ENCODE measurements around the gene KYNU.

The KYNU gene

DNA sequence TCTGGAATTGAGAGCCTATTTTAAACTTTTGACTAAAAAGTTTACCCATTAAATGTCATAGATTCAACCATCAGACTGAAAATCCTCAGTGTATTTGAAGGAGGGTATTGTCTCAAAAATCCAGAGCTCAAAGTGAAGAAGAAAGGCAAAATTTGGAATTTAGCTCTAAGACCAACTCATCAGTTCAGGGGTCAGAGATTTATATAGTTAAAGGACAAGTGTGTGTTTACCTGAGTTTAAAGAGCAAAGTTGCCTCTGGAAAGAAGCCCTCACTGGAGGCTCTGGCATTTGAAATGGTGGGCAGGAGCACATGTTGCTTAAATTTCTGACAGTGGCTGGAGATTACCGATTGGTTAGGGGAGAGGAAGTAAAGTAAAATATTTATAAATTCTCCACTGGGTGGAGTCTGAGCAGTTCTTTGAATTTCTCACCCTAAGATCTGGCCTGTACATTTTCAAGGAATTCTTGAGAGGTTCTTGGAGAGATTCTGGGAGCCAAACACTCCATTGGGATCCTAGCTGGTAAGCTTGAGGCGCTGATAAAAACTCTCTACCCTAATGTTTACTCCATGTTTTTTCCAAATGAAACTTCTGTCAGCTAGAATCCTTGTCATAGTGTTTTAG is at the start of gene KYNU:
TSS of gene KYNU (plus strand) at position 449 of the 623 bp plus-strand sequence. CDS start 7,704 bp downstream, outside the sequence.
- Histone ChIP-seq H3K27ac (ENCODE audit: poor library complexity, severe bottlenecking) (no peak within 1 kb of the TSS), H3K4me3 (ENCODE audit: severe bottlenecking) (no peak within 1 kb of the TSS), H3K36me3 (ENCODE audit: low read depth) (no peaks in the 10 kb centered on the region), H3K4me1 (ENCODE audit: insufficient read depth, poor library complexity, severe bottlenecking) (peaks cover 36% of the 10 kb centered on the region), H3K9me3 (ENCODE audit: severe bottlenecking) (no peaks in the 10 kb centered on the region), H3K27me3 (ENCODE audit: insufficient read depth, poor library complexity, severe bottlenecking) (no peaks in the 10 kb centered on the region)
- DNase-seq (ENCODE audit: low spot score), result no peak
- no peak for ATAC-seq (ENCODE audit: low read depth)
- TF ChIP-seq, protein P1, sequence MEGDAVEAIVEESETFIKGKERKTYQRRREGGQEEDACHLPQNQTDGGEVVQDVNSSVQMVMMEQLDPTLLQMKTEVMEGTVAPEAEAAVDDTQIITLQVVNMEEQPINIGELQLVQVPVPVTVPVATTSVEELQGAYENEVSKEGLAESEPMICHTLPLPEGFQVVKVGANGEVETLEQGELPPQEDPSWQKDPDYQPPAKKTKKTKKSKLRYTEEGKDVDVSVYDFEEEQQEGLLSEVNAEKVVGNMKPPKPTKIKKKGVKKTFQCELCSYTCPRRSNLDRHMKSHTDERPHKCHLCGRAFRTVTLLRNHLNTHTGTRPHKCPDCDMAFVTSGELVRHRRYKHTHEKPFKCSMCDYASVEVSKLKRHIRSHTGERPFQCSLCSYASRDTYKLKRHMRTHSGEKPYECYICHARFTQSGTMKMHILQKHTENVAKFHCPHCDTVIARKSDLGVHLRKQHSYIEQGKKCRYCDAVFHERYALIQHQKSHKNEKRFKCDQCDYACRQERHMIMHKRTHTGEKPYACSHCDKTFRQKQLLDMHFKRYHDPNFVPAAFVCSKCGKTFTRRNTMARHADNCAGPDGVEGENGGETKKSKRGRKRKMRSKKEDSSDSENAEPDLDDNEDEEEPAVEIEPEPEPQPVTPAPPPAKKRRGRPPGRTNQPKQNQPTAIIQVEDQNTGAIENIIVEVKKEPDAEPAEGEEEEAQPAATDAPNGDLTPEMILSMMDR (IDR thresholded peaks at IDR 0.05; ENCODE audit: poor library complexity, severe bottlenecking), result peak; percentile 10

DNA sequence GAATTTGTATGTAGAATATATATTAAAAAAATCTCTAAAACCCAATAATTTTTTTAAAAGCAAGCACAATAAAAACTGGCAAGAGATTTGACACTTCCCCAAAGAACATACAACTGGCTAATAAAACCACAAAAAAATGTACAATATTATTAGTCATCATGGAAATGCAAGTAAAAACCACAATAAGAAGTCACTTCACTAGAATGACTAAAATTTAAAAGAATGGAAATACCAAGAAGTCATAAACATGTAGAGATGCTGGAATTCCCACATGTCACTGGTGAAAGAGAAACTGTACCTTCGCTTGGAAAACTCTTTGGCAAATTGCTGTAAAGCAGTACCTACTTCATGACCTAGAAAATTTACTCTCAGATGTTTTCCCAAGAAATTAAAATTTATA is 43.4 kb upstream of the KYNU start:
- Histone ChIP-seq H3K9me3 (ENCODE audit: severe bottlenecking) (no peaks in the 10 kb centered on the region), H3K4me1 (ENCODE audit: insufficient read depth, poor library complexity, severe bottlenecking) (peaks cover 12% of the 10 kb centered on the region), H3K36me3 (ENCODE audit: low read depth) (no peaks in the 10 kb centered on the region), H3K27me3 (ENCODE audit: insufficient read depth, poor library complexity, severe bottlenecking) (no peaks in the 10 kb centered on the region), H3K4me3 (ENCODE audit: severe bottlenecking) (no peak overlapping the region), H3K27ac (ENCODE audit: poor library complexity, severe bottlenecking) (peak overlapping the region; percentile 5)
- no peak for DNase-seq (ENCODE audit: low spot score)
- peak; percentile 71 for ATAC-seq (ENCODE audit: low read depth)
- TF ChIP-seq, protein P1 (IDR thresholded peaks at IDR 0.05; ENCODE audit: poor library complexity, severe bottlenecking), result no peak

- Histone ChIP-seq H3K36me3 (ENCODE audit: low read depth) (no peaks in the 10 kb centered on the region), H3K27ac (ENCODE audit: poor library complexity, severe bottlenecking) (no peak overlapping the region), H3K4me3 (ENCODE audit: severe bottlenecking) (no peak overlapping the region), H3K9me3 (ENCODE audit: severe bottlenecking) (no peaks in the 10 kb centered on the region), H3K27me3 (ENCODE audit: insufficient read depth, poor library complexity, severe bottlenecking) (no peaks in the 10 kb centered on the region), H3K4me1 (ENCODE audit: insufficient read depth, poor library complexity, severe bottlenecking) (no peaks in the 10 kb centered on the region)
- ATAC-seq (ENCODE audit: low read depth) (no peak), DNase-seq (ENCODE audit: low spot score) (no peak)
- TF ChIP-seq, protein P1 (IDR thresholded peaks at IDR 0.05; ENCODE audit: poor library complexity, severe bottlenecking), result no peak
Measured at GRCh38 chr2:142840436-142840835, 37.0 kb upstream of the KYNU start.

- Histone ChIP-seq H3K27ac (ENCODE audit: poor library complexity, severe bottlenecking) (no peak overlapping the region), H3K4me1 (ENCODE audit: insufficient read depth, poor library complexity, severe bottlenecking) (no peaks in the 10 kb centered on the region), H3K9me3 (ENCODE audit: severe bottlenecking) (no peaks in the 10 kb centered on the region), H3K36me3 (ENCODE audit: low read depth) (no peaks in the 10 kb centered on the region), H3K27me3 (ENCODE audit: insufficient read depth, poor library complexity, severe bottlenecking) (no peaks in the 10 kb centered on the region), H3K4me3 (ENCODE audit: severe bottlenecking) (no peak overlapping the region)
- no peak for DNase-seq (ENCODE audit: low spot score)
- TF ChIP-seq, protein P1 (IDR thresholded peaks at IDR 0.05; ENCODE audit: poor library complexity, severe bottlenecking), result no peak
- no peak for ATAC-seq (ENCODE audit: low read depth)
Measured at GRCh38 chr2:142841788-142842187, 35.7 kb upstream of the KYNU start.

- Histone ChIP-seq H3K36me3 (ENCODE audit: low read depth) (no peaks in the 10 kb centered on the region), H3K4me1 (ENCODE audit: insufficient read depth, poor library complexity, severe bottlenecking) (no peaks in the 10 kb centered on the region), H3K4me3 (ENCODE audit: severe bottlenecking) (no peak overlapping the region), H3K9me3 (ENCODE audit: severe bottlenecking) (no peaks in the 10 kb centered on the region), H3K27me3 (ENCODE audit: insufficient read depth, poor library complexity, severe bottlenecking) (no peaks in the 10 kb centered on the region), H3K27ac (ENCODE audit: poor library complexity, severe bottlenecking) (no peak overlapping the region)
- TF ChIP-seq, protein P1 (IDR thresholded peaks at IDR 0.05; ENCODE audit: poor library complexity, severe bottlenecking), result no peak
- DNase-seq (ENCODE audit: low spot score) (no peak), ATAC-seq (ENCODE audit: low read depth) (no peak)
Measured at GRCh38 chr2:142842369-142842768, 35.1 kb upstream of the KYNU start.
